NT2/D1 (cell line): Measurements from ENCODE around the gene ERBB4.

Source experiments
- SUZ12 ChIP-seq: IDR thresholded peaks from 2 replicates; pipeline ENCODE4 v1.6.1; 2011; ENCODE audit not compliant: insufficient read length, insufficient read depth; ENCODE audit errors: extremely low read depth
- YY1 ChIP-seq: IDR thresholded peaks from 2 replicates; pipeline ENCODE4 v1.6.1; 2011; ENCODE audit not compliant: insufficient read length, insufficient read depth

DNA sequence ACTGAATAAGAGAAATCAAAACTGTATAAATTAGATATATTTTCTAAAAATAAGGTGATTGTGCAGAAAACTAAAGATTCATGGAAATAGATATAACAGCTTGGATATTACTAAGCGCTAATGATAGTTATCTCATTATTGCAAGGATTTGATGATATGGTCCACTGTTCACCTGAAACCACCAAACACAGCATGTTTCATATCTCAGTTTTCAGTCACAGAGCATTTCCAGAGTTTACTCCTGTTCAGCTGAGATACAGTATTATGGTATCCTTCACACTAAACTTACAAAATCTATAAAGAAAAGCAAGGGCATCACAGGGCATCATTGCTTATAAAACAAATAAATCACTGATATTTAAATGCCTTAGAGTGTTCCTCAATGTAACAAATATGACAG lies 591.6 kb downstream of the ERBB4 start:
- no peak for TF ChIP-seq YY1
- no peak for TF ChIP-seq SUZ12
